DMS153 treated with DMSO at 0.1 percent for 48 hours (cell line): ENCODE measurements around the gene C1orf226.
"Not testable (repeated sequence)": the region's sequence is repeated elsewhere in the genome, so short reads cannot be mapped to it uniquely, and the experiment has no call there.

Experiments
- DNase-seq: peaks from one replicate; lab custom pipeline; 2025; ENCODE audit not compliant: unreplicated experiment; lab: John Stamatoyannopoulos, UW

The C1orf226 gene, protein sequence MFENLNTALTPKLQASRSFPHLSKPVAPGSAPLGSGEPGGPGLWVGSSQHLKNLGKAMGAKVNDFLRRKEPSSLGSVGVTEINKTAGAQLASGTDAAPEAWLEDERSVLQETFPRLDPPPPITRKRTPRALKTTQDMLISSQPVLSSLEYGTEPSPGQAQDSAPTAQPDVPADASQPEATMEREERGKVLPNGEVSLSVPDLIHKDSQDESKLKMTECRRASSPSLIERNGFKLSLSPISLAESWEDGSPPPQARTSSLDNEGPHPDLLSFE

DNA sequence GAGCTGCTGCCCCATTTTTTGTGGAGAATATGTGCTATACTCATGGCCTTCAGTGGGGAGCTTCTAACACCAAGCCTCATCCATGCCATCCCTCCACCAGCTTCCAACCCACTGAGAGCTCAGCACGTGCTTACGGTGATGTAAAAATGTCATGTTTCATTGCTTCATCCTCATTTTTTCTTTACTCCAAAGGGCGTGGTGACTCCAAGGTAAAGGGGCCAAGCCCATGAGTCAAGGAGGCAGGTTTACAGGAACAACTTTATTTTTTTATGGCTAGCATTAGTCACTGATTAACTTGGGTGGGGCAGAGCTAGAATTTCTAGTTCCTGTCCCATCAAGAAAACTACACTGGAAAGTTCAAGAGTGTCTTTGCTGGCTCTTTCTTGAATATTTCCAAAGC lies at the start of gene C1orf226:
C1orf226 (plus strand) TSS at position 346 of the 400 bp plus-strand sequence. CDS start 174 bp downstream, outside the sequence.
- no peak for DNase-seq

DNA sequence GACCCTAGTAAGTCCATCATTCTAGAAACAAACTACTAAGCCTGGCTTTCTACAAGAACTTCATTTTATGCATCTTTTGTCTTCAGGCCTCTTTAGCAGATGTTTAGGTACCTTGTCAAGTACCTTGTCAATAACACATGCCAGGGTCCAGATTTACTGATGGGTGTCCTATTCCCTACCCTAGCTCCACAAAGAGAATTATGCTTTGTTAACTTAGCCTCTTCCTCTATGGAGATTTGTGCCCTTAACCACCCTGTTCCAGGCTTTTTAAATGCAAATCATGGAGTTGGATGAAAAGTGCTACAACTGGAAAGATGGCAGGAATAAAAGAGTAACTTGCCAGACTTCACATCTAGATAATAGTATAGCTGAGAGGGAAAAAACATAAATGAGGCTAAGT lies 47.5 kb upstream of the C1orf226 start:
- DNase-seq = no peak

DNA sequence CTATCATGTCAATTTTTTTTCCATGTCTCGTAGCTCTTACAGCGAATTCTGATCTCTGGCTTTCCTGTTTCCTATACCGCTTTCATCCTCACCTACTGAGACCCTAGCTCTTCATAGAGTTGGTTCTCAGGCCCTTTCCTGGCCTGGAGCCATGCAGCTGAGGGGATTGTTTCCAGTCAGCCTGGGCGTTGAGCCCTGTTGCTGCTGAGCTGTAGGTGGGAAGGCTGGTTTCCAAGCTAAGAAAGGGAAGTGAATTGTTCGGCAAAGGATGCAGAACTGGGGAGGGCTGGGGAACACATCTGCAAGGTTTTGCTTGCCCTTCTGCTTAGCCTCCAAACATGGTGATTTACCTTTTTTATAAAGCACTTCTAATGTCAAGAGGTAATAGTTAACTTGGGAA lies 46.4 kb upstream of the C1orf226 start:
- no peak for DNase-seq

DNA sequence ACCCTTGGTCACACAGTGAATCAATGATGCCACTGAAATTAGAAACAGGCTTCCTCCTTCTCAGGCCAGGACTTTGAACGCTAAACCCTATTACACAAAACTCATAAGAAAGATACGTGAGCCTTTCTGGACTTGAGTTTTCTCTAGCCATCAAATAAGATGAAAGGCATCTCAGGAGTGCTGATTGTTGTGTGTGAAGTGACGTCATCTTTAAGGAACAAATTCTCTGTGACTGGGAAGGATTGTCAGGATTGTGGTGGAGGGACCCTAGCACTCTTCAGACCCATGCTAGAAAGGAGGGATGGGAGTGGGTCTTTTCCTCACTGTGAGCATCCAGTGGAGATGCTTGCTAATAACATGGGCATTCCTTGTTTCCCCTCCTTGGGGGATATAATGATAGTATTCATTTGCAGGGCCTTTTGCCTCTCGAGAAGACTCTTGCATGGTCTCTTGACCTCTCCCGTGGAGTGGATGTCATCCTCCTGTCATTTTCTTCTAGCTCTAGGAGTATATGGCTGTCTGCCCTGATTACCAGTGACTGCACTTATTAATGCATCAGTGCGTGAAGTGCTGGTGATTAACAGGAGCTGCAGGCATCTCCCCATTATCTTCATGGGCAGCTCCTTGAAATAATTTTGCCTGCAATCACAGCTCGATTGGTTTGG lies 44.8 kb upstream of the C1orf226 start:
- DNase-seq = no peak

DNA sequence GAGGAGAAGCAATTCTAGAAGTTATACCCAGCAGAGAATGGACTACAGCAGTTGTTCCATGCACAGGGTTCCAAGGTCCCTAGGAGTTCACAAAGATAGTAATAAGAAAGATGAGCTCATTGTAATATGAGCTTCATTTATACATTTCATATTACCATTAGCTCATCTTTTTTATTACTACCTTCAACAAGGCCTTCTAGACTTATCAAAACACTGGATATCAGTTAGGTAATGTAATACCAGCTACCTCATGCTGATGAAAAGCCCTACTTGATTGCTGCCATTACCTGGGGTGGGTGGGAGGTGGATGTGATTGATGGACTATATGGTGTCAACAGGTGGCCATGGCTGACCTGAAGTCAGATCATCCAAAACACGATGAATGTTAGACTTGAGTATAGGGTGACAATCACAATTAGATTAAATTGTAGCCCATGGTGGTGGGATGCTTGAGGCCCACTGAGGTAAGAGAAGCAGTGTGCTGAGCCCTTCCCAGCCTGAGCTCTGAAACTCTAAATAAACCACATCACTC lies 39.0 kb upstream of the C1orf226 start:
- DNase-seq = no peak

DNA sequence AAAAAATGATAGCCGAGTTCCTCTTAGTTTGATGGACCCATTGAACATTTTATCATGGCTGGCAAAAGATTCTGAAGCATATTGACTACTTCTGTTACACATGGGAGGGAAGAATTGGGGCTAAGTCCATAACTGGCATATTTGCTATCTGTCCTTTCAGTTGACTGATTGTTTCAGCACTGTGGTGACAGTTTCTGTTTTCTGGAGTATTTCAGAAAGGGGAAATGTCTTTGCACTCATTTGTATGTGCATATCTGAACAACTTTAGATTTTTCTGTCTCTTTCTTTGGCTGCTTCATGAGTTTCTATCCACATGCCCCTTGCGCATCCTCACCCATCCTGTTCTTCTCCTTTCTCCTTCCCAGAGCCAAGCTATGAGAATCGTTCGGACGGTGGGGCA lies 38.1 kb upstream of the C1orf226 start:
- DNase-seq = no peak

DNA sequence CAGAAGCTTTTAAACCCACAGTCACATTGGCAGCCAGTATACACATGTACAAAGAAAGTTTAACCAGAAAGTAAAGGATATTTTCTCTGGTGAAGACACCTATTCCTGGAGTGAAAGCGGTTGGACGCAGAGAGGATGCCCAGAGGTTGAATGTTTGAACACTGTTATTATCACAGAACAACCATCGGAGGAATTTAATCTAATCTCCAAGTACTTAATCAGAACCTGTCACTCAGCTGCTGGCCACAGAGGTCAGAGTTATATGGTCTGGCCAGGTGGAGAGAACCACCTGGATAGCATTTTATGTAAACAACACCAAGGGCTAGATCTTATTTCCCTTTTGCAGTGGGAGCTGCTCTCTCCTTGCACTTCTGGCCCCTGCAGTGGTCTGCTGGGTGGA lies 34.2 kb upstream of the C1orf226 start:
- no peak for DNase-seq

DNA sequence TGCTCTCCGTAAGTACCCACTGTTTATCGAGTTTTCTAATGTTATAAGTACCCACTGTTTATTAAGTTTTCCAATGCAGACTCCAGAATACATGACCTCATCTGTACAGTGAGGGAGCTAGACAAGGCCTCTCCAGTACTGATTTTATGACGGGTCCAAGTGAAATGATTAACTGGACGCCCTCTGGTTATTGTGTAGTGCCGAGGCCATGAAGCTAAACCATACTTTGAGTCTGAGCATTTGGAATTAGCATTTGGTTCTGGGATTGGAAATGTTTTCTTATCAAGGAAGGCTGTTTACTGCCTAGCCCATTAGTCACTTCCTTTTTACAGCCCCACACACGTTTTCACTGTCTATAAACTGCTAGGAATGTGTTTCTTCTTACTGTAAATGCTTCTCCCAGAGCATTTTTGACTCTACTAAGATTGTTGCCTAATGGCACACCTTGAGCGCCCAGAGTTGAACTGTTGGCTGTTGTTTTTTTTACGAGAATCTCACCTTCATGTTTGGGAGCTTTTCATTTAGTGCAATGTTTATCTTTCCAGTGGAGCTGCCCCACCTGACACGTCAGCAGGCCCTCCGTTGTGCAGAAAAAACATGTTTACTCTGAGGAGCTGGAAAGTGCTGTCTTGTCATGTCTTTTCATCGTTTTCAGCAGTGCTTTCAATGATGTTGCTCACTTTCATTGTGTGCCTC lies 31.7 kb upstream of the C1orf226 start:
- DNase-seq = peak; percentile 44

DNA sequence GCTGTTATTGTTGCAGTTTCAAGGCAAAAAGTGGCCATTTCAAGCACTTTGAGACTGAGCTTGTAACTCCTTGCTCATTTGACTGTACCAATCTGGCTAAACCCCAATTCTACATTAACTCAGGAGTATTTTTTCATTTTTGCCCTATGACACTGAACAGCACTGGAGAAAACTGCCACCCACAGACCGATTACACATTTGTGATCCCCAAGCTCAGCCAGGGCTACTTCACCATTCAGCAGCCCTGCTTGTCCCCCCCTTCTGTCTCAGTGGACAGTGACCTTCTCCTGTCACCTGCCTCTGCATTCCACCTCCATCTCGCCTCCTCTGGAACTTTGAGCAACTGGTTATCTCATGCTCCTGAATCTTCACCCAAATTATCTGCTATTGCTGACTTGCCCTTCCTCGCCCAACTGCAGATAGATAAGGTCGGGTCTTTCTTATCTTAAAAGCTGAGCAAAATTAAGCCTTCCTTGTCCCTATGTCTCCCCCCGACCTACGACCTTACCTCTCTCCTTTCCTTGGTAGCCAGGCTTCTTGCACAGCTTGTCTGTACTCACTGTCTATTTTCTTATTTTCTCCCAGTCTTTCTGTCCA lies 30.2 kb upstream of the C1orf226 start:
- DNase-seq = no peak

DNA sequence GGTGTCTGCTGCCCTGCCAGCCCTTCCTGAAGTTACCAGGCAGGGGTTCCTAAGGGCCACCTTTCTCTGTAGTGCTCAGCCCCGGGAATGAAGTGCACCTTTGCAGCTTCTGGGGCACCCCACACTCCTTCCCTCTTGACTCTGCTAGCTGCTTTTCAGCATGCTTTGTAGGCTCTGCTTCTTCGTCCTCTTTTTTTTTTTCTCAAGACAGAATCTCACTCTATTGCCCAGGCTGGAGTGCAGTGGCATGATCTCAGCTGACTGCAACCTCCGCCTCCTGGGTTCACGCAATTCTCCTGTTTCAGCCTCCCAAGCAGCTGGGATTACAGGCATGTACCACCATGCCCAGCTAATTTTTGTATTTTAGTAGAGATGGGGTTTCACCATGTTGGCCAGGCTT lies 29.7 kb upstream of the C1orf226 start:
- DNase-seq = not testable (repeated sequence)

DNA sequence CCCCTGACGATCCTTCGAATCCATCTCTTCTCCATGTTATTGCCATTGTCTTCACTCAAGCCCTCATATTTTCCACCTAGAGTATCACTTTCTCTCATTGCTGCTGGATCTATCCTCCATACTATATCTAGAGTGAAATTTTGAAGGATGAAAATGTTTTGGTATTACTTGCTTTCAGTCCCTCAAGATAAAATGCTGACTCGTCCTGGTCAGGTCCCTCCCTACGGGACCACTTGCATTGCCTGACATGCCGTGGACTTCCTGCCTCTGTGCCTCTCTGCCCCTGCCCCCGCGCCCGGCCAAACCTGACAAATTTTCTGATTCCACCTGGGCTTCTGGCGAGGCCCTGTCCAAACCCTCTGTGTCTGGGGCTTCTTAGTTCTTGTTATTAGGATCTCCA lies 28.4 kb upstream of the C1orf226 start:
- no peak for DNase-seq

DNA sequence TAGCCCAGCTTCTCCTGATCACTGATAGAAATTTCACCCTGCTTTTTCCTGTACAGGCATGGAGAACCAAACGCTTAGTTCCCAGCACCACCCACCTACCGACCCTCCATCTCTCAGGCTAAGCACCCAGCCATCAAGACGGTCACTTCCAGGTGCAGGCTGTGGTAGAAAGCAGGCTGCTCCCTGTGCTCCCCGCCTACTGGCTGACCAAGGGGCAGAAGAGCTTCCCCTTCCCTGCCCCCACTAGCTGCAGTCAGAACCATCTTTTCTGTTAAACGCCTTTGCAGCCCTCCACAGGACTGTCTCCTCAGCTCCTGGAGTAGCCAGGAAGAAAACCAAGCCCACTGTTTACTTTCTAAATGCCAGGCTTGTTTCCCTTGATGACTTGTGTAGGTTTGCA lies 27.8 kb upstream of the C1orf226 start:
- DNase-seq = no peak

DNA sequence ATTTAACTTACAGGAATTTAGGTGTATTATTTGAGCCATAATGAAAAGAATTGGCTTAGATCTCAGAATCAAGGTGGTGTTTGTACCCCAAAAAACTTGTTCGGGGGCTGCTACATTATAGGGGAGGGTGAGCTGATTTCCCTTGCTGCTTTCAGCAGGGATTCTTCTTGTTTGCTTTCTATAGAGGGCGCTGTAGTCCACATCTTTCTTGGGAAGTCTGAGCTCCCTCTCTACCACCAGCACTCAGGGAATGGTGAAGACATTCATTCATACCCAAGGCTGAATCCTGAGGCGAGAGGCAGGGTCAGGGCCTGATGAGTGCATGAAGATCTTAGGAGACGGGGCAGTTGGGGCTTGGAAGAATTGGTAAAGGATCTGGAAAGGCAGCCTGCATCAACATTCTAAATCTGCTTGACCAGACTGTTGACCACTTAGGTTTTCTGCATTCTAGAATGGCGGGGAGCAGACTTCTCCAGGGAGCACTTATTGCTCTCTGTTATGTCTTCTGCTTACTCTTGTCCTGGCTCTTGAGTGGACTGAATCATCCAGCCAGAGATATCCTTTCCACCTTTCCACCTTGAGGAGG lies 23.8 kb upstream of the C1orf226 start:
- peak; percentile 27 for DNase-seq

DNA sequence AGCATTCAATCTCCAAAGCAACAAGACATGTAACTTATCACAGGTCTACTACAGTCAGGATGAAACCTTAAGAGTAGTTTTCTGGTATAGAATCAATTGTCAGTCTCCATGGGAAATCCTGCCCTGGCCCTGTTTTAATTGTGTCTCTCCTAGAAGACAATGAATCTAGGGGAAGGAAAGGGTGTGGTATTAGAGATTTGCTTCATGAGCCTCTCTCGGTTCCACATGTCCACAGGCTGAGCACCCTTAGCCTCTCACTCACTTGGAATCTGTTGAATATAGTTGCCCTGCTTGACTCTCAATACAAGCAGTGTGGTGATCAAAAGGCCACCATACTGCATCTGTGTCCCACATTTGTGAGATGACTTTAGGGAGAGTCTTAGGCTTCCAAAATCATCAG lies 22.6 kb upstream of the C1orf226 start:
- no peak for DNase-seq

DNA sequence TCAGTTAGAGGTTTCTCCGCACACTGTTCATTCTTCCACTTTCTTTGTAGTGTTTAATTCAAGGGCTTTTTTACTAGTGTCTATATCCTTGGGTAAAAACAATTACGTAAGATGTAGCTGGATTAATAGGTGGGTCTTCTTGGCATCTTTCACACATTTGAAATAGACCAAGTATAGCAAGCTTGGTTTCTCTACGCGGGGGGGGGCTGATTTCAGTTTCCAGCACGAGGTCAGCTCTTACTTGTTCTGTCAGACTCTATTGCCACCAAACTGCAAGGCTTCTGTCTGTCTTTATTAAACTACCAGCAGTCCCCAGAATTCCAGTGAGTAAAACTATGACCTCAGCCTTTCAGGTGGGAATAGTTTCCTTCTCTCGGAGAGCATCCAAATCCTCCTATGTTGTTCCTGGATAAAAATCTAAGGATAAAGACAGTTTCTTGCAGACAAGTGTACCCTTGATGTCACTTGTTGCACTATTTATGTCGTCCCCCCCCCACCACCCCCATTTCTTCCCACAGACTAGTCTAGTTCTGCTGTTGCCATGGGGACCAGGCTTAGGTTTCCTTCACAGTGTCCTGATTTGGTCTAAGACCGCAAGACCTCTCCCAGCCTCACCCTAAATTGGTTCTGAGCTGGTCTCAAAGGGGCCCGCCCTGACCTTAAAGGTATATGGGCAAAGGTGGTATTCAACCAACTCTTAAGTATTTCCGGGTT lies 21.8 kb upstream of the C1orf226 start:
- DNase-seq = no peak

DNA sequence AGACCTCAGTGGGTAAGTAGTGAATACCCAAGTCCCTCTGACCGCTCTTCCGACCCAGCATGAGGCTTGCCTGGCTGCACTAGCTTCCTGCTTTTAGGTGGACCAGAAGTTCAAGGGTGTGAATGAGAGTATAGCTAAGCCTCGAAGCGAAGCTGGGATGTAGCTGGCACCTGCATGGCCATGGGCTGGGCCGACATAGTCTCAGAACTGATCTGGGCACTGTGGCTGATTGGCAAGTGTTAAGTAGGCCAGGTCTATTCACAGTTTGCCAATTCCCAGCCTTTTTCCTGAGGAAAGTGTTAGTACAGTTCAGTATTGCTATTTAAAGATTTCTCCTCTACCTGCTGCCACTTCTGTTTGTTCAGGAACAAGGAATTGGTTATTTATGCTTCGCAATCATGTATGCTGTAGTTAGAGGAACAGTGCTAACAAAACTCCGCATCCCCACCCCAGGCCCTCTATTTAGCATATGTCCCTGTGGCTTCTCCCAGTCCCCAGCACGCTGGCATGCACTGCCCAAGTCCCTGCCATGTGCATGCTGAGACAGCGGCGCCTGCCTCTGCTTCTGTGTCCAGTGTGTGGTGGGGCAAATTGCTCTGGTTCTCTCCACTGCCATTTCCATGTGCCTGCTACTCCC lies 21.2 kb upstream of the C1orf226 start:
- no peak for DNase-seq

DNA sequence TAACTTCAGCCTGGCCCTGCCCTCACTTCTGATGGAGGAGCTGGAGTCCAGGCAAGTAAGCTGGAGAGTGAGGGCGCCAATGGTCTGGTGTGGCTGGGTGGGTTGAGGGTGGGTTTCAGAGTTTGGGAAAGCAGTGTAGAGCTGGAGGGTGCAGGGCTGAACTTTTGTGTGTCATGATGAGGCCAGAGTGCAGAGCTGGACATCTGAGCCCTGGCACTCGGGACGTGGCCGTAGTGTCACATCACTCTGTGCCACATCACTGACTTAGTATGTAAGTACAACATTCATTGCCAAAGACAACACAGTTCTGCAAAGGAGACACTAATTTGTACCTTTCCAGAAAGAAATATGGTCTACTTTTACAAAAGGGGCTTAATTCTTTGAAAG lies 20.7 kb upstream of the C1orf226 start:
- no peak for DNase-seq

DNA sequence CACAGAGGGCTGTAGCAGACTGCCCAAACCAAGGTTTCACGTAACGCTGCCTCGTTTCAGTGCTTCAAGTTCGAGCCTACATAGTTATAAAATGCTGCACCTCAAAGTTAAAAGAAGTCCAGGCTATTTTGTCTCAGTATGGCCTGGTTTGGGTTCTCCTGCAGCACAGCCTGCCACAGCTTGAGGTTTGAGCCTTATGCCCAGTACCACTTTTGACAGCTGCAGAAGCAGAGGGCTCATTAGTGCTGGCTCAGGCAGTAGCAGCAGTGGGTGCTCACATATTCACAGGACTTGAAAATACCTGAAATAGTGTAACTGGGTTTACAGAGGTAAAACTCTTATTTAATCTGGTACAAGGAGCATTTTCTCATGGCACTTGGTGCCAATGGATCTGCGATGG lies 20.2 kb upstream of the C1orf226 start:
- DNase-seq = no peak

DNA sequence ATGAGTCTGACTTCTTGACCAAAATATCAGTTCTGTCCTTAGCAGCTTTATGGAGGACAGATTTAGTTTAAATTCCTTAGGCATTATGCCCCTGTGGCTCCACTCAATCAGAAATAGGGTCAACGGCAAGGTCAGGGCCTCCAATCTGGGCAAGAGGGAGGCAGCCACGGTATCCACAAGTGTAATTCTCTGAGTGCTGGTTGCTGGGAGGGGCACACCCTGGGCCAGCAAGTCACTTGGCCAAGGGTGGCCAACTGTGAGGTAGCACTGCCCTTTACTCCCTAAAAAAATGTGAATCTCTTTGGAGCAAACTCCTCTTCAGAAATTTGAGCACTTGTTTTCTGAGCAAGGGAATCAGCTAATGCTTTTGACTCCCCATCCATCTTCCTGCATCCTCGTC lies 17.7 kb upstream of the C1orf226 start:
- no peak for DNase-seq

DNA sequence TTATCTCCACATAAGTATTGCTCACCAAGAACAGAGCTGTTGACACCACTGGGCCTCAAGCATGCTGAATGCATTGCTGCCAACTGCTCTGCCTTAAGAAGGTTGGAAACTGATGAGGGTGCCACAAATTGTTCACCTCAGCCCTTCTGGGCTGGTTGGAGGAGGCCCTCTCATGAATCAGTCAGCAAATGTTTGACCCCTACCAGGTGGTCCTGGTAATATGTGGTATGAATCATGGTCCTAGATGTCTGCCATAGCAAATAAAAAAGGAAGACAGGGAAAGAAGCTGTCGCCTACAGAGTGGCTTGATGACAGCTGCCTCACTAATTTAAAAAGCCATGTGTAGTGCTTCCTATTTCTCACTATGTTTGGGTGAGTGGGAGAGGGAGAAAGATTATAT lies 17.0 kb upstream of the C1orf226 start:
- DNase-seq = no peak
